ENCODE data around the gene UBASH3B.

The UBASH3B gene

GRCh38 chr11:122649116-122649515 lies 6.4 kb upstream of the UBASH3B start:
- no peak for DNase-seq

GRCh38 chr11:122650619-122651018 lies 4.9 kb upstream of the UBASH3B start:
- no peak for DNase-seq

GRCh38 chr11:122652495-122652894 lies 3.0 kb upstream of the UBASH3B start:
- DNase-seq = no peak

- no peak for DNase-seq
Observed at GRCh38 chr11:122653916-122654585, 1.5 kb upstream of the UBASH3B start.

GRCh38 chr11:122656073-122656630 lies 630 bp downstream of the UBASH3B start:
- peak; percentile 68 for DNase-seq

- no peak for DNase-seq
Observed at GRCh38 chr11:122656631-122657101, 1.1 kb downstream of the UBASH3B start.

GRCh38 chr11:122659676-122660554 lies 4.4 kb downstream of the UBASH3B start:
- DNase-seq = no peak

GRCh38 chr11:122661182-122661945 lies 5.8 kb downstream of the UBASH3B start:
- DNase-seq = peak; percentile 90

GRCh38 chr11:122663056-122663740 lies 7.7 kb downstream of the UBASH3B start:
- DNase-seq = no peak

GRCh38 chr11:122663764-122664163 lies 8.2 kb downstream of the UBASH3B start:
- DNase-seq = no peak

- DNase-seq = peak; percentile 77
Observed at GRCh38 chr11:122664188-122664587, 8.7 kb downstream of the UBASH3B start.

- no peak for DNase-seq
Observed at GRCh38 chr11:122665861-122666260, 10.3 kb downstream of the UBASH3B start.

- no peak for DNase-seq
Observed at GRCh38 chr11:122666743-122667142, 11.2 kb downstream of the UBASH3B start.

GRCh38 chr11:122668562-122669090 lies 13.1 kb downstream of the UBASH3B start:
- DNase-seq = peak; percentile 97

- no peak for DNase-seq
Observed at GRCh38 chr11:122670131-122670530, 14.6 kb downstream of the UBASH3B start.

GRCh38 chr11:122671400-122671891 lies 15.9 kb downstream of the UBASH3B start:
- DNase-seq = peak; percentile 81

- no peak for DNase-seq
Observed at GRCh38 chr11:122672892-122673291, 17.4 kb downstream of the UBASH3B start.

GRCh38 chr11:122673701-122674100 lies 18.2 kb downstream of the UBASH3B start:
- DNase-seq = peak; percentile 50

- no peak for DNase-seq
Observed at GRCh38 chr11:122676638-122677037, 21.1 kb downstream of the UBASH3B start.

- no peak for DNase-seq
Observed at GRCh38 chr11:122677256-122677655, 21.7 kb downstream of the UBASH3B start.

- no peak for DNase-seq
Observed at GRCh38 chr11:122678406-122678805, 22.9 kb downstream of the UBASH3B start.

GRCh38 chr11:122679466-122679865 lies 23.9 kb downstream of the UBASH3B start:
- DNase-seq = no peak
